Glutamatergic neuron (in vitro differentiated cells): ENCODE results near the gene HSPA12A. TPM values are rescaled to one million over a fixed set of nuclear protein-coding genes. Genes with fewer than 3 reads are reported as not detected.
A peak's percentile ranks its signal among the peaks of the same experiment; 100 is the strongest.

Source experiments
- DNase-seq: peaks from one replicate; pipeline ENCODE4 v3.0.0; 2022
- H3K27ac Mint-ChIP-seq: one replicate; pipeline ENCODE4 v1.8.0; 2020; ENCODE audit warnings: mild to moderate bottlenecking, mixed read lengths, inconsistent platforms; ENCODE audit not compliant: unreplicated experiment
- H3K27me3 Mint-ChIP-seq: one replicate; pipeline ENCODE4 v1.8.0; 2020; ENCODE audit warnings: mild to moderate bottlenecking, moderate library complexity, mixed read lengths, inconsistent platforms; ENCODE audit not compliant: unreplicated experiment
- H3K36me3 Mint-ChIP-seq: one replicate; pipeline ENCODE4 v1.8.0; 2020; ENCODE audit warnings: mild to moderate bottlenecking, mixed read lengths, inconsistent platforms; ENCODE audit not compliant: unreplicated experiment
- H3K4me1 Mint-ChIP-seq: one replicate; pipeline ENCODE4 v1.8.0; 2020; ENCODE audit warnings: mild to moderate bottlenecking, low read depth, mixed read lengths, inconsistent platforms; ENCODE audit not compliant: unreplicated experiment
- H3K4me3 Mint-ChIP-seq: one replicate; pipeline ENCODE4 v1.8.0; 2020; ENCODE audit warnings: mild to moderate bottlenecking, mixed read lengths, inconsistent platforms; ENCODE audit not compliant: unreplicated experiment
- H3K9me3 Mint-ChIP-seq: one replicate; pipeline ENCODE4 v1.8.0; 2020; ENCODE audit warnings: mild to moderate bottlenecking, moderate library complexity, mixed read lengths, inconsistent platforms; ENCODE audit not compliant: unreplicated experiment
- long read RNA-seq: library from polyadenylated mRNA; unstranded; transcript quantifications from one replicate; pipeline ENCODE4 v2.0.0, GENCODE V29; 2020; ENCODE audit not compliant: unreplicated experiment
- total RNA-seq: library from RNA; stranded (reverse); fragmentation: NEBNext Ultra II Directional; extraction: Animal tissue kit (Norgen Biotek cat#: 25700); gene quantifications from one replicate; pipeline ENCODE4 v1.2.1, GENCODE V29; 2021; ENCODE audit not compliant: unreplicated experiment
- TF ChIP-seq, protein P1 (sequence below): fragments of 200-600 bp; sonication (generic); IDR thresholded peaks from one replicate; pipeline ENCODE4 v1.5.0; 2021; ENCODE audit not compliant: partially characterized antibody, unreplicated experiment

The HSPA12A gene, protein sequence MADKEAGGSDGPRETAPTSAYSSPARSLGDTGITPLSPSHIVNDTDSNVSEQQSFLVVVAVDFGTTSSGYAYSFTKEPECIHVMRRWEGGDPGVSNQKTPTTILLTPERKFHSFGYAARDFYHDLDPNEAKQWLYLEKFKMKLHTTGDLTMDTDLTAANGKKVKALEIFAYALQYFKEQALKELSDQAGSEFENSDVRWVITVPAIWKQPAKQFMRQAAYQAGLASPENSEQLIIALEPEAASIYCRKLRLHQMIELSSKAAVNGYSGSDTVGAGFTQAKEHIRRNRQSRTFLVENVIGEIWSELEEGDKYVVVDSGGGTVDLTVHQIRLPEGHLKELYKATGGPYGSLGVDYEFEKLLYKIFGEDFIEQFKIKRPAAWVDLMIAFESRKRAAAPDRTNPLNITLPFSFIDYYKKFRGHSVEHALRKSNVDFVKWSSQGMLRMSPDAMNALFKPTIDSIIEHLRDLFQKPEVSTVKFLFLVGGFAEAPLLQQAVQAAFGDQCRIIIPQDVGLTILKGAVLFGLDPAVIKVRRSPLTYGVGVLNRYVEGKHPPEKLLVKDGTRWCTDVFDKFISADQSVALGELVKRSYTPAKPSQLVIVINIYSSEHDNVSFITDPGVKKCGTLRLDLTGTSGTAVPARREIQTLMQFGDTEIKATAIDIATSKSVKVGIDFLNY
- total RNA-seq: 75.0 TPM
- long read RNA-seq, full-length matches to known transcripts: 3 of 11 reads
- long read RNA-seq, partial matches to known transcripts: 6 of 11 reads
- long read RNA-seq, other reads (novel, unspliced or antisense): 2 of 11 reads

DNA sequence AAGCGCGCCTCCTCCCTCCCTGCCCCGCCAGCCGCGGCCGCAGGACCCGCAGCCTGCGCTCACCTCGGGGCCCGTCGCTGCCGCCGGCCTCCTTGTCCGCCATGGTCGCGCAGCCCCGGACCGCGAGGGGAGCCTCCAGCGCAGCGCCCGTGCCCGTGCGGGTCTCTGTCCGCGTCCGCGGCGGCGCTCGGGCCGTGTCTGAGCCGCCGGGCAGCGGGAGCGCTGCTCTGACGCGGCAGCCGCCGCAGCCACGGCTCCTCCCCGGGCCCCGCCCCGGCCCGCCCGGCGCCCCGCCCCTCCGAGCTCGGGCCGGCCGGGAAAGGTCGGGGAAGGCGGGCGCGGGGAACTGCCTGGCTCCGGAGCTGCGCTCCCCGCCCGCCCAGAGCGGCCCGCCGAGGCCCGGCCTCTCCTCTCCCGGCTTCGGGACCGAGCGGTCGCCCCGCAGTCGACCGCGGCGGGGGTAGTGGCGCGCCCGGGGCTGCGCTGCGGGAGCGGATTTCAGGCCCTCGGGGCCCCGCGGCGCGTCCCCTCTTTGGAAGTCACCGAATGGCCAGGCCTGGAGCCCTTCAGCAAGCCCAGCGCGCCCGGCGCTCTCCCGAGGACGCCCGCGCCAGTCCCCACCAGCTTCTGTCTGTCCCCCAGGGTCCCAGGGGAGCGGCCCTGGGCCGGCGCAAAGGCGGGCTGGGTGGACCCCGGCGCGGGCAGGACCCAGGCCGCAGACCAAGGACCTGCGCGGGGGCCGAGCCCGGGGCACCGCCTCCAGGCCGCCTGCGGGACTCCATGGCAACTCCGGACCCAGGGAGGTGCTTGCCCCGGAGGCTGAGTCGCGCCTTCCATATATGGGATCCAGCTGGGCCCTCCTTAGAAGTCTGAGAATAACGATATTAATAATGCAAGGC, at the start of gene HSPA12A:
TSS of gene HSPA12A (minus strand) at position 200 of the 899 bp plus-strand sequence. CDS start at position 103, 97 bp downstream.
- peaks cover 18% of the 10 kb centered on the region for H3K27me3 Mint-ChIP-seq
- peak; percentile 85 for DNase-seq
- H3K4me1 Mint-ChIP-seq: peaks cover 23% of the 10 kb centered on the region
- no peak within 1 kb of the TSS for H3K27ac Mint-ChIP-seq
- peaks cover 18% of the 10 kb centered on the region for H3K9me3 Mint-ChIP-seq
- H3K36me3 Mint-ChIP-seq: peaks cover 5% of the 10 kb centered on the region
- peak within 1 kb of the TSS; percentile 79 for H3K4me3 Mint-ChIP-seq
- TF ChIP-seq, protein P1, sequence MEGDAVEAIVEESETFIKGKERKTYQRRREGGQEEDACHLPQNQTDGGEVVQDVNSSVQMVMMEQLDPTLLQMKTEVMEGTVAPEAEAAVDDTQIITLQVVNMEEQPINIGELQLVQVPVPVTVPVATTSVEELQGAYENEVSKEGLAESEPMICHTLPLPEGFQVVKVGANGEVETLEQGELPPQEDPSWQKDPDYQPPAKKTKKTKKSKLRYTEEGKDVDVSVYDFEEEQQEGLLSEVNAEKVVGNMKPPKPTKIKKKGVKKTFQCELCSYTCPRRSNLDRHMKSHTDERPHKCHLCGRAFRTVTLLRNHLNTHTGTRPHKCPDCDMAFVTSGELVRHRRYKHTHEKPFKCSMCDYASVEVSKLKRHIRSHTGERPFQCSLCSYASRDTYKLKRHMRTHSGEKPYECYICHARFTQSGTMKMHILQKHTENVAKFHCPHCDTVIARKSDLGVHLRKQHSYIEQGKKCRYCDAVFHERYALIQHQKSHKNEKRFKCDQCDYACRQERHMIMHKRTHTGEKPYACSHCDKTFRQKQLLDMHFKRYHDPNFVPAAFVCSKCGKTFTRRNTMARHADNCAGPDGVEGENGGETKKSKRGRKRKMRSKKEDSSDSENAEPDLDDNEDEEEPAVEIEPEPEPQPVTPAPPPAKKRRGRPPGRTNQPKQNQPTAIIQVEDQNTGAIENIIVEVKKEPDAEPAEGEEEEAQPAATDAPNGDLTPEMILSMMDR: no peak

DNA sequence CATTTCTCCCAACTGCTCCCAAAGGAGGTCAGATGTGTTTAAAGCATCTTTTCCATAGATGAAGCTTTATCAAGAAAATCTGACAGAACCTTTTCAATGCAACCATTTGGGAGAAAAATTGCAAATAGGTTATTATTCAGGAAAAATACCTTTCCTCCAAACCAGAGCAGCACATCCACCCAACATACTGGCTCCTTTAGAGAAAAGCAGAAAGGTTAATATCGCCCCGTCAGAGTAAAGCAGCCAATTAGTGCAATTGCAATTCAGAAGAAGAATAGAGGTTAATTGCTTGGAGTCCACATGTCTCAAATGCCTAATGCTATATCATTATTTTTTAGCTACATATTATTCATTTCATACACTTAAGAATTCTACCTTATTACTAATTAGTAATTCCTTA, 48.9 kb upstream of the HSPA12A start:
- H3K27me3 Mint-ChIP-seq: peaks cover 3% of the 10 kb centered on the region

DNA sequence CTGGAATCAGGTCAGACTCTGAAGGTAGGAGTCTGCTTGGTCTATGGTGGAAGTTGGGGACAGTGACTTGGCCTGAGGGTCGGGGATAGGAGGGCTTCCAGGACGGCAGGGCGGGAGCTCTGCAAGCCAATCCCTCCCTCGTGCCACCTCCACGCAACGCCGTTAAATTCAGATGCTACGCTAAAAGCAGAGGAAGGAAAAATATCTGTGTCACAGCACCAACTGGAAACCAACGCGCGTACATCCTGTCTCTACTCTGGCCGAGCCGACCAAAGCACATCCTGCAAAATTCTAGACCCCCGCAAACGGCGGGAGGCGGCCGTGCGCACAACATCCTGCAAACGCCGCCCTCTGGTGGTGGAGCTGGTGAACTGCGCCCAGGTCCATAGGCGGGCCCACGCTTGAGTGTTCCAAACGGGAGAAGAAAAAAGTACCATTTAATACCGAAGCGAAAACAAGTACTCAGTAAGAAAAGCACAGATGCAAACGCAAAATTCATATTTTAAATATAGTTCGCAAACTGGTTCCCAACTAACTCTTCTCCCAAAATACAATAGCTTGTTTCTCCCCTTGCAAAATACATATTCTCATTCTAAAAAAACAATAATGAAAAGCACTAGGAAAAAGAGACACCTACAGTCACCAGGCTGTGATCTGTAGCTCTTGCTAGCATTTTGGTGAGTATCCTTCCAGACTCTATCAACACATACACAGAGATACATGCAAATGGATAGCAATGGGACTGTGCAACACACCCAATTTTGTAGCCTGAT, 45.7 kb upstream of the HSPA12A start:
- Mint-ChIP-seq H3K27ac (no peak overlapping the region), H3K9me3 (no peaks in the 10 kb centered on the region), H3K36me3 (peaks cover 4% of the 10 kb centered on the region), H3K4me3 (peak overlapping the region; percentile 25), H3K4me1 (peaks cover 2% of the 10 kb centered on the region), H3K27me3 (no peaks in the 10 kb centered on the region)
- DNase-seq: peak; percentile 94
- TF ChIP-seq, protein P1: peak; percentile 99

More for the DNA sequence above, 48.9 kb upstream of the HSPA12A start:
- no peak overlapping the region for H3K4me3 Mint-ChIP-seq
- DNase-seq: no peak
- H3K9me3 Mint-ChIP-seq: no peaks in the 10 kb centered on the region
- TF ChIP-seq, protein P1: no peak
- H3K27ac Mint-ChIP-seq: no peak overlapping the region
- H3K4me1 Mint-ChIP-seq: peaks cover 2% of the 10 kb centered on the region
- H3K36me3 Mint-ChIP-seq: peaks cover 4% of the 10 kb centered on the region

DNA sequence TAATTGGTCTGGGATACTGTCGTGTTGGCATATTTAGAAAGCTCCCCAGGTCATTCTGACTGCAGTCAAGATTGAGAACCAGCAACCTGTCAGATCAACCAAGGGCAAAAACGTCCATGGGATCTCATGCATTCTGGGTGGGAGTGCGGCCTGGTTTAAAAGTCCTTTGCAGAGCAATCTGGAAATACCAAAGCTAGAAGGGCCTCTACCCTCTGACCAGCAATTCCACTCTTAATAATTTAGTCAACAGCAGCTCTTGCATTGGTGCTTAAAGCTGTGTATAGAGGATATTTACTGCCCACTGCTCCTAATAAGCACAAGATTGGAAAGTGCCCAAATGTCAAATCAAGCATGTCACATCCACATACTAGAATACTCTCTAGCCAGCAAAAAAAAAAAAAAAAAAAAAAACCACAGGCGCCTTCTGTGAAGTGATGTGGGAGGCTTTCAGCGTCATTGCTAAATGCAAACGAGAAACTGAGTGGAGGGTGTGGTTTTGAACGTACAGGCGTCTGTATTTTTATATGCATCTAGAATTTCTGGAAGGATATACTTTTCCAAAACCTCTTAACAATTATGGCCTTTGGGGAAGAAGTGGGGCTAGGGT, 44.8 kb upstream of the HSPA12A start:
- H3K4me1 Mint-ChIP-seq: peaks cover 2% of the 10 kb centered on the region
- TF ChIP-seq, protein P1: no peak
- H3K4me3 Mint-ChIP-seq: no peak overlapping the region
- H3K9me3 Mint-ChIP-seq: no peaks in the 10 kb centered on the region
- H3K36me3 Mint-ChIP-seq: peaks cover 4% of the 10 kb centered on the region
- no peak overlapping the region for H3K27ac Mint-ChIP-seq
- H3K27me3 Mint-ChIP-seq: no peaks in the 10 kb centered on the region
- DNase-seq: peak; percentile 7
